Muscle of leg (tissue), 11 donors: ENCODE data around the gene GABBR2. TPM values are rescaled to one million over a fixed set of nuclear protein-coding genes. Genes with fewer than 3 reads are reported as not detected.
"Not testable (repeated sequence)": the region's sequence is repeated elsewhere in the genome, so short reads cannot be mapped to it uniquely, and the experiment has no call there.

ENCODE experiments used
- DNase-seq: peaks from one replicate; pipeline ENCODE4 v3.0.0; 2013
- H3K27ac ChIP-seq: one replicate; pipeline ENCODE4 v1.5.1; 2013; ENCODE audit warnings: mild to moderate bottlenecking, low read length, control low read depth
- H3K27me3 ChIP-seq: one replicate; pipeline ENCODE4 v1.6.1; 2013; ENCODE audit warnings: low read length; ENCODE audit not compliant: control insufficient read depth, insufficient read depth
- H3K36me3 ChIP-seq: one replicate; pipeline ENCODE4 v1.6.1; 2013; ENCODE audit warnings: low read length; ENCODE audit not compliant: control insufficient read depth, insufficient read depth
- H3K4me1 ChIP-seq: one replicate; pipeline ENCODE4 v1.6.1; 2013; ENCODE audit warnings: low read length; ENCODE audit not compliant: control insufficient read depth, insufficient read depth
- H3K4me3 ChIP-seq: one replicate; pipeline ENCODE4 v1.5.1; 2013; ENCODE audit warnings: low read length, control low read depth
- H3K9me3 ChIP-seq: replicated peaks from 2 replicates; pipeline ENCODE4 v1.6.1; 2013; ENCODE audit warnings: low read depth, low read length; ENCODE audit not compliant: control insufficient read depth
- WGBS: methylation state at CpG from one replicate; pipeline ENCODE4 v1.1.5; 2013; ENCODE audit warnings: missing lambda C conversion rate; ENCODE audit not compliant: insufficient coverage; 5-methylcytosine and 5-hydroxymethylcytosine counted together
- polyA plus RNA-seq, 8 donors: library from polyadenylated mRNA; unstranded; fragments of 120-200 nt; gene quantifications; one replicate each; pipeline versions ENCODE4 v1.2.1 to v1.2.3, GENCODE V29; 2013; ENCODE audit warnings: inconsistent platforms in 1 of 8, low replicate concordance in 1 of 8; ENCODE audit not compliant: insufficient read length in 8 of 8, insufficient read depth in 1 of 8
- total RNA-seq: library from RNA; stranded (reverse); fragments of 120-200 nt; gene quantifications from one replicate; pipeline ENCODE4 v1.2.4, GENCODE V29; 2013

Gene GABBR2
- total and polyA plus RNA-seq, 9 donors, result 0.35 to 1.6 (median 0.89) TPM

GRCh38 chr9:98284754-98285153 lies 424.0 kb downstream of the GABBR2 start:
- H3K4me1 ChIP-seq, result no peaks in the 10 kb centered on the region
- no peaks in the 10 kb centered on the region for H3K9me3 ChIP-seq
- no peak overlapping the region for H3K27ac ChIP-seq
- DNase-seq, result no peak
- no peaks in the 10 kb centered on the region for H3K36me3 ChIP-seq
- H3K4me3 ChIP-seq, result no peak overlapping the region
- WGBS, result 81% methylated on average over 3 of the region's 3 CpGs
- H3K27me3 ChIP-seq, result peaks cover 11% of the 10 kb centered on the region

- not testable (repeated sequence) for H3K27ac ChIP-seq, H3K4me3 ChIP-seq, H3K9me3 ChIP-seq, DNase-seq, H3K4me1 ChIP-seq, H3K36me3 ChIP-seq
- peaks cover 22% of the 10 kb centered on the region for H3K27me3 ChIP-seq
- WGBS, result 87% methylated on average over 4 of the region's 7 CpGs
Observed at GRCh38 chr9:98283143-98283542, 425.6 kb downstream of the GABBR2 start.

GRCh38 chr9:98281281-98281680 lies 427.5 kb downstream of the GABBR2 start:
- Histone ChIP-seq H3K4me3 (no peak overlapping the region), H3K9me3 (no peaks in the 10 kb centered on the region), H3K4me1 (no peaks in the 10 kb centered on the region), H3K27me3 (peaks cover 28% of the 10 kb centered on the region), H3K36me3 (no peaks in the 10 kb centered on the region), H3K27ac (no peak overlapping the region)
- WGBS, result 75% methylated on average over 1 of the region's 1 CpG
- DNase-seq, result no peak

- no peak overlapping the region for H3K4me3 ChIP-seq
- H3K27ac ChIP-seq, result no peak overlapping the region
- H3K9me3 ChIP-seq, result no peaks in the 10 kb centered on the region
- DNase-seq, result no peak
- no peaks in the 10 kb centered on the region for H3K4me1 ChIP-seq
- peaks cover 28% of the 10 kb centered on the region for H3K27me3 ChIP-seq
- 27% methylated on average over 2 of the region's 6 CpGs for WGBS
- H3K36me3 ChIP-seq, result no peaks in the 10 kb centered on the region
Observed at GRCh38 chr9:98280574-98280973, 428.2 kb downstream of the GABBR2 start.

- no peaks in the 10 kb centered on the region for H3K36me3 ChIP-seq
- DNase-seq, result no peak
- H3K27ac ChIP-seq, result no peak overlapping the region
- no peak overlapping the region for H3K4me3 ChIP-seq
- H3K4me1 ChIP-seq, result no peaks in the 10 kb centered on the region
- no peaks in the 10 kb centered on the region for H3K9me3 ChIP-seq
- H3K27me3 ChIP-seq, result peaks cover 28% of the 10 kb centered on the region
- 68% methylated on average over 2 of the region's 2 CpGs for WGBS
Observed at GRCh38 chr9:98280162-98280561, 428.6 kb downstream of the GABBR2 start.

GRCh38 chr9:98276907-98277469 lies 431.7 kb downstream of the GABBR2 start:
- Histone ChIP-seq H3K27ac (no peak overlapping the region), H3K9me3 (no peaks in the 10 kb centered on the region), H3K4me1 (no peaks in the 10 kb centered on the region), H3K4me3 (no peak overlapping the region), H3K36me3 (no peaks in the 10 kb centered on the region), H3K27me3 (peaks cover 28% of the 10 kb centered on the region)
- 100% methylated on average over 1 of the region's 10 CpGs for WGBS
- no peak for DNase-seq

- H3K27ac ChIP-seq, result no peak overlapping the region
- no peak overlapping the region for H3K4me3 ChIP-seq
- WGBS, result no CpG with 5 or more reads among the region's 2 CpGs
- no peak for DNase-seq
- H3K9me3 ChIP-seq, result no peaks in the 10 kb centered on the region
- H3K27me3 ChIP-seq, result peaks cover 20% of the 10 kb centered on the region
- H3K4me1 ChIP-seq, result no peaks in the 10 kb centered on the region
- no peaks in the 10 kb centered on the region for H3K36me3 ChIP-seq
Observed at GRCh38 chr9:98275159-98275558, 433.6 kb downstream of the GABBR2 start.

- Histone ChIP-seq H3K36me3 (no peaks in the 10 kb centered on the region), H3K4me3 (no peak overlapping the region), H3K27ac (no peak overlapping the region), H3K27me3 (peaks cover 3% of the 10 kb centered on the region), H3K9me3 (no peaks in the 10 kb centered on the region), H3K4me1 (no peaks in the 10 kb centered on the region)
- WGBS, result no CpG with 5 or more reads among the region's 3 CpGs
- DNase-seq, result no peak
Observed at GRCh38 chr9:98272083-98272482, 436.7 kb downstream of the GABBR2 start.

- Histone ChIP-seq H3K27me3 (no peaks in the 10 kb centered on the region), H3K4me3 (no peak overlapping the region), H3K4me1 (no peaks in the 10 kb centered on the region), H3K9me3 (no peaks in the 10 kb centered on the region), H3K27ac (no peak overlapping the region), H3K36me3 (no peaks in the 10 kb centered on the region)
- 15% methylated on average over 1 of the region's 3 CpGs for WGBS
- no peak for DNase-seq
Observed at GRCh38 chr9:98271479-98271878, 437.3 kb downstream of the GABBR2 start.

- not testable (repeated sequence) for H3K36me3 ChIP-seq, H3K27ac ChIP-seq, H3K4me1 ChIP-seq, H3K4me3 ChIP-seq, H3K27me3 ChIP-seq, DNase-seq, H3K9me3 ChIP-seq
- WGBS, result 73% methylated on average over 4 of the region's 11 CpGs
Observed at GRCh38 chr9:98270284-98270683, 438.5 kb downstream of the GABBR2 start.

- WGBS, result 19% methylated on average over 10 of the region's 10 CpGs
- H3K27ac ChIP-seq, H3K27me3 ChIP-seq, H3K9me3 ChIP-seq, H3K4me3 ChIP-seq, DNase-seq, H3K36me3 ChIP-seq, H3K4me1 ChIP-seq: not testable (repeated sequence)
Observed at GRCh38 chr9:98269652-98270051, 439.1 kb downstream of the GABBR2 start.
